UCSD-AML1 (cell line): ENCODE measurements around the gene ZDHHC7.
"Not testable (repeated sequence)": the region's sequence is repeated elsewhere in the genome, so short reads cannot be mapped to it uniquely, and the experiment has no call there.

Experiments
- DNase-seq: peaks from one replicate; lab custom pipeline; 2025; ENCODE audit not compliant: unreplicated experiment; lab: John Stamatoyannopoulos, UW

ZDHHC7 gene

GRCh38 chr16:84947022-84947421 lies 64.3 kb downstream of the ZDHHC7 start:
- no peak for DNase-seq

DNA sequence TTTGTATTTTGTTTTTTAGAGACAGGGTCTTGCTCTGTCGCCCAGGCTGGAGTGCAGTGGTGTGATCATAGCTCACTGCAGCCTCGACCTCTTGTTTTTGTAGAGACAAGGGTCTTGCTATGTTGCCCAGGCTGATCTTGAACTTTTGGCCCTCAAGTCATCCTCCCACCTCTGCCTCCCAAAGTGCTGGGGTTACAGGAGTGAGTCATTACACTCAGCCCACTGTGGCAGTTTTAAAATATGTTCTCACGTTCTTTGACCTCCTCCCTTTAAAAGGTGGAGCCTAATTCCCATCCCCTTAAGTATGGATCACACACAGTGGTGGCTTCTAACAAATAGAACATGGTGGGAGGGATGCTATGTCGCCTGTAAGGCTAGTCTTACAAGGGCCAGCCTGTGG lies 67.7 kb downstream of the ZDHHC7 start:
- no peak for DNase-seq

DNA sequence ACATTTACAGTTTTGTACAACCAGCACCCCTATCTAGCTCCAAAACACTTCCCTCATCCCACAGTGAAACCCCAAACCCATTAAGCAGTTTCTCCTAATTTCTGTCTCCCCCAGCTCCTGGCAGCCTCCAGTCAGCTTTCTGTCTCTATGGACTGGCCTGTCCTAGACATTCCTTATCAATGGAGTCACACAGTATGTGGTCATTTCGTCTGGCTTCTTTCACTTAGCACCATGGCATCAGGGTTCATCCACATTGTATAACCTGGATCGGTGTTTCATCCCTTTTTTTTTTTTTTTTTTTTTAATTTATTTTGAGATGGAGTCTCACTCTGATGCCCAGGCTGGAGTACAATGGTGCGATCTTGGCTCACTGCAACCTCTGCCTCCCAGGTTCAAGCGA lies 68.5 kb downstream of the ZDHHC7 start:
- DNase-seq = no peak

DNA sequence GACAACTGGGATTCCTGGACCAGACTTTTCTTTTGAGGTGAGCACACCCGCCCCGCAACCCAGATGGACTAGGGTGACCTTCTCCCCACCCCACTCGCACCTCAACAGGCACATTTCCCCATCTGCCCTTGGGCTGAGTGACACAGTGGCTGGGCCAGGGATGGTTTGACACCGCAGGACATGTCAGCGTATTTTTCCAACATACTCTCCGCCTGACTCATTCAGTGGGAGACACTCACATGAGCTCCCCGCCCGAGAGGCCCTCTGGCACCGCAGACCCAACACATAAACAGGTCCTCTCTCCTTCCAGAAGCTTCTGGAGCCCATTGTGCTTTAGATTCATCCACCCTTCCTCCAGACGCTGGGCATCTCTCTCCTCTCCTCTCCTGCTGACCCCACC lies 69.4 kb downstream of the ZDHHC7 start:
- DNase-seq = no peak

GRCh38 chr16:84940670-84941551 lies 70.4 kb downstream of the ZDHHC7 start:
- DNase-seq = no peak

DNA sequence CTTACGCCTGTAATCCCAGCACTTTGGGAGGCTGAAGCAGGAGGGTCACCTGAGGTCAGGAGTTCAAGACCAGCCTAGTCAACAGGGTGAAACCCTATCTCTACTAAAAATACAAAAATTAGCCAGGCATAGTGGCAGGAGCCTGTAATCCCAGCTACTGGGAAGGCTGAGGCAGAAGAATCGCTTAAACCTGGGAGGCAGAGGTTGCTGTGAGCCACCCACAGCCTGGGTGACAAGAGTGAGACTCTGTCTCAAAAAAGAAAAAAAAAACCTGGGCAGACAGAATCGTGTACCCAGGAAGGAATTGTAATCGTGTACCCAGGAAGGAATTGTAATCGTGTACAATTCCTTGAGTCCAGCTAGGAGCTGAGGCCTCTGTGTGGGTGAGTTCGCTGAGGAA lies 72.7 kb downstream of the ZDHHC7 start:
- DNase-seq = not testable (repeated sequence)

DNA sequence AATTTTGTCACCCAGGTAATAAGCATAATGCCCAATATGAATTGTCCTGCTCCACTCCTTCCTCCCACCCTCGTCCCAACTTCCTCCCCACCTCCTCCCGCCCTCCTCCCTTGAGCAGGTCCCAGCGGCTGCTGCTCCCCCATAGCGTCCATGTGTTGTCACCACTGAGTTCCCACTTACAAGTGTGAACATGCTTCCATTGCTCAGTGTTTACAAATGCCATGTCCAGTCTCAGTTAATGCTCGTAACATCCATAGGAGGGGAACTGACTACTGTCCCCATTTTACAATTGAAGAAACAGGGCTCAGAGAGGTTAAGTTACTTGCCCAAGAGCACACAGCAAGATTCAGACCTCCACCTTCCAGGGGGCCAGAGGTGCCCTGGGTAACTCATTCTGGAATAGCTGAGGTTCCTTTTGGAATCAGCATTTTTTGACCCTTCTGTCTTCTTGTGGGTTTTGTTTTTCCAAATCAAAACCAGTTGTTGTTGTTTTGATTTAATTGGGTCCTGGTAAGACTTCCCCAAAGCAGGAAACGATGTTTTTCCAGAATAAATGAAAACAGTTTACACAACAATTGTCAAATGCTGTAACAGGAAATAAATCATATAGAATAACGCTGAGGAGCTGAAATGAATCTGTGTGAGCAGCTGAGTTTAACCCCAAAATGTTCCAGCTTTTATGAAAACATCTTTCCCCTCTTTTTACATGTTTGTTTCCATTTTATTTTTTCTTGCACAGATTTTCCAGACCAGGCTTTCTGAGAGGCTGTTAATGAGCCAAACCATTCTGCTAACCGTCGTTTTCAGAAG lies 73.9 kb downstream of the ZDHHC7 start:
- DNase-seq = no peak

GRCh38 chr16:84933774-84934631 lies 77.3 kb downstream of the ZDHHC7 start:
- DNase-seq = no peak

- no peak for DNase-seq
Observed at GRCh38 chr16:84932681-84933080, 78.7 kb downstream of the ZDHHC7 start.

DNA sequence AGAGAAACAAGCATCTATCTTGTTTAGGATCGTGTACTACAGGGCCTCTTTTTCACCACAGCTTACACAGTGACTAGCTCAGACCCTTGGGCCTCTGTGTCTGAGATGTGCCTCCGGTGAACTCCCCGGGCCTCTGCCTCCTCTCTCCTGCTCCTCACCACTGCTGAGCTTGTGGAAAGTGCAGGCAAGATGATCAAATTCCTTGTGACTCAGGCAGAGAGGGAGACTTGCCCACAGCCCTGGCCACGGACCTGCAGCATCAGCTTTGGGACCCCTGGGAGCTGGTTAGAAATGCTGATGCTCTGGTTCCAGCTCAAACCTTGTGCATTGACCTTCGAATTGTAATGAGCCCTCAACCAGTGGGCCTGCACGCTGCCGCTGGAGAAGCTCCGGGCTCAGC lies 79.8 kb downstream of the ZDHHC7 start:
- DNase-seq = no peak

DNA sequence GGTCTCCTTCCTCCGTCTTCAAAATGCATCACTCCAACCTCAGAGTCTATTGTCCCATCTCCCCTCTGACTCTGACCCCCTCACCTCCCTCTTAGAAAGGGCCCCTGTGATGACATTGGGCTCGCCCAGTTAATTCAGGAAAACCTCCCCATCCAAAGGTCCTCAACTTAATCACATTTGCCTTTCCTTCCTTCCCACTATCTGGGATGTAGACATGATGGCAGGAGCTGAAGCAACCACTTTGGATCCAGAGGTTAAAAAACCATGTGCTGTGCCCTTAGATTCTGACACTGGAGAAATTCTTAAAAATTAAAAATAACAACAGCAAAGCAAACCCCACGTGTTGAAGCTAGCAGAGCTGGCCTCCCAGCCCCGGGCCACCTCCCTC lies 80.2 kb downstream of the ZDHHC7 start:
- DNase-seq = no peak

GRCh38 chr16:84930298-84931106 lies 80.8 kb downstream of the ZDHHC7 start:
- no peak for DNase-seq

GRCh38 chr16:84929421-84930297 lies 81.7 kb downstream of the ZDHHC7 start:
- no peak for DNase-seq

DNA sequence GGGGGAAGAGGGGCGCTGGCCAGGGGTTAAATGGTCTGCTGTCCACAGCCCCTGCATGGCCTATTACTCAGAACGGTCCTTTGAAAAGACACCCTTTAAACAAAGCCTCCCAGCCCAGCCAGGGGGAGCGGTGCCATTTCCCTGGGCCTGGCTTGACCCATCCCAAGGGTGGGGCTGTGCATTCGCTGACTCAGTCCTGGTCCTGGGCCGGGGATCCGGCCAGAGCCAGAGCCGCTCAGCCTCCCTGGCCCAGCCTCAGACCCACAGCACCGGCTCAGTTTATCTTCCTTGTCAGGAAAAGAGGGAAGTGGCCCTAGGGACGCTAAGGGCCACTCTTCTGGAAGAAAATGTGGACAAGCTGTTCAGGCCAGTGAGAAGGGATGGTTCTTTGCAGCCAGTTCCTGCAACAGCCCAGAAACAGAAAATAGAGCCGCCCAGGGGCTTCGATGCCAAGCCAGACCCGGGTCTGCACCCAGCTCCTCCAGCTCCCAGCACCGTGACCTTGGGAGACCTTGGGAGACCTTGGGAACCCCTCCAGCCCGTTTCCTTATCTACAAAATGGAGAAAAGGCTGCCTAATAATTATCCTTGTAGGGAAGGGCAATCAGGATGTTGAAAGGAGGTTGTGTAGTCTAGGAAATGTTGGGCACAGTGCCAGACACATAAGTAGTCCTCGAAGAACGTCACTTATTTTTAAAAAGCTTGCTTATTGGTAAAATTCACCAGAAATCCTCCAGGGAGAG lies 82.5 kb downstream of the ZDHHC7 start:
- no peak for DNase-seq

GRCh38 chr16:84927621-84928591 lies 83.4 kb downstream of the ZDHHC7 start:
- no peak for DNase-seq

- no peak for DNase-seq
Observed at GRCh38 chr16:84926462-84926861, 84.9 kb downstream of the ZDHHC7 start.

GRCh38 chr16:84925773-84926372 lies 85.5 kb downstream of the ZDHHC7 start:
- no peak for DNase-seq
